ENCODE results near the gene CRTC3.

GRCh38 chr15:90561344-90562244 lies 31.9 kb downstream of the CRTC3 start:
- TF ChIP-seq, protein P1, sequence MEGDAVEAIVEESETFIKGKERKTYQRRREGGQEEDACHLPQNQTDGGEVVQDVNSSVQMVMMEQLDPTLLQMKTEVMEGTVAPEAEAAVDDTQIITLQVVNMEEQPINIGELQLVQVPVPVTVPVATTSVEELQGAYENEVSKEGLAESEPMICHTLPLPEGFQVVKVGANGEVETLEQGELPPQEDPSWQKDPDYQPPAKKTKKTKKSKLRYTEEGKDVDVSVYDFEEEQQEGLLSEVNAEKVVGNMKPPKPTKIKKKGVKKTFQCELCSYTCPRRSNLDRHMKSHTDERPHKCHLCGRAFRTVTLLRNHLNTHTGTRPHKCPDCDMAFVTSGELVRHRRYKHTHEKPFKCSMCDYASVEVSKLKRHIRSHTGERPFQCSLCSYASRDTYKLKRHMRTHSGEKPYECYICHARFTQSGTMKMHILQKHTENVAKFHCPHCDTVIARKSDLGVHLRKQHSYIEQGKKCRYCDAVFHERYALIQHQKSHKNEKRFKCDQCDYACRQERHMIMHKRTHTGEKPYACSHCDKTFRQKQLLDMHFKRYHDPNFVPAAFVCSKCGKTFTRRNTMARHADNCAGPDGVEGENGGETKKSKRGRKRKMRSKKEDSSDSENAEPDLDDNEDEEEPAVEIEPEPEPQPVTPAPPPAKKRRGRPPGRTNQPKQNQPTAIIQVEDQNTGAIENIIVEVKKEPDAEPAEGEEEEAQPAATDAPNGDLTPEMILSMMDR (IDR thresholded peaks at IDR 0.05) = no peak
- no peak for TF ChIP-seq ZFX (IDR thresholded peaks at IDR 0.05; ENCODE audit: borderline replicate concordance)

Measured in 22Rv1 (cell line).